GM11168 (cell line): Measurements from ENCODE around the gene EEF1AKMT2.
"Not testable (repeated sequence)": the region's sequence is repeated elsewhere in the genome, so short reads cannot be mapped to it uniquely, and the experiment has no call there.

Source experiments
- in situ Hi-C: fragments of 300-500 bp; cut with MboI; formaldehyde crosslinking; loops from one replicate; pipeline ENCODE4 v1.12.0; 2022; ENCODE audit warnings: low sequenced_read_pairs; ENCODE audit not compliant: unreplicated experiment

Gene EEF1AKMT2

GRCh38 chr10:124791547-124792348, at the start of gene EEF1AKMT2:
Gene EEF1AKMT2, minus strand, starts transcription at chr10:124791887. Its CDS starts 54 bp downstream, at chr10:124791833.
- in situ Hi-C loops: no loop called here

- in situ Hi-C loops: no loop called here
Measured at GRCh38 chr10:124837687-124838086, 46.0 kb upstream of the EEF1AKMT2 start.

GRCh38 chr10:124831116-124831515, 39.4 kb upstream of the EEF1AKMT2 start:
- in situ Hi-C loops: no loop called here

GRCh38 chr10:124830445-124830844, 38.8 kb upstream of the EEF1AKMT2 start:
- in situ Hi-C loops: no loop called here

GRCh38 chr10:124829447-124830115, 37.9 kb upstream of the EEF1AKMT2 start:
- in situ Hi-C loops: loop anchor here (5.0 kb wide), 1 partner anchor 287 kb away; no protein-coding TSS in a partner anchor

GRCh38 chr10:124827474-124827873, 35.8 kb upstream of the EEF1AKMT2 start:
- in situ Hi-C loops: loop anchor here (5.0 kb wide), 1 partner anchor 285 kb away; no protein-coding TSS in a partner anchor

- in situ Hi-C loops: loop anchor here (5.0 kb wide), 1 partner anchor 284 kb away; no protein-coding TSS in a partner anchor
Measured at GRCh38 chr10:124826262-124826661, 34.6 kb upstream of the EEF1AKMT2 start.

GRCh38 chr10:124825702-124826101, 34.0 kb upstream of the EEF1AKMT2 start:
- in situ Hi-C loops: loop anchor here (5.0 kb wide), 1 partner anchor 283 kb away; no protein-coding TSS in a partner anchor

- in situ Hi-C loops: loop anchor here (5.0 kb wide), 1 partner anchor 283 kb away; no protein-coding TSS in a partner anchor
Measured at GRCh38 chr10:124824932-124825331, 33.2 kb upstream of the EEF1AKMT2 start.

GRCh38 chr10:124824507-124824906, 32.8 kb upstream of the EEF1AKMT2 start:
- in situ Hi-C loops: no loop called here

GRCh38 chr10:124821520-124821919, 29.8 kb upstream of the EEF1AKMT2 start:
- in situ Hi-C loops: no loop called here

GRCh38 chr10:124820121-124820520, 28.4 kb upstream of the EEF1AKMT2 start:
- in situ Hi-C loops: no loop called here

GRCh38 chr10:124802313-124802675, 10.6 kb upstream of the EEF1AKMT2 start:
- in situ Hi-C loops: no loop called here

- in situ Hi-C loops: no loop called here
Measured at GRCh38 chr10:124799211-124799610, 7.5 kb upstream of the EEF1AKMT2 start.

- in situ Hi-C loops: no loop called here
Measured at GRCh38 chr10:124798781-124799180, 7.1 kb upstream of the EEF1AKMT2 start.

- in situ Hi-C loops: no loop called here
Measured at GRCh38 chr10:124798364-124798763, 6.7 kb upstream of the EEF1AKMT2 start.

- in situ Hi-C loops: no loop called here
Measured at GRCh38 chr10:124792998-124793352, 1.3 kb upstream of the EEF1AKMT2 start.

- in situ Hi-C loops: not testable (repeated sequence)
Measured at GRCh38 chr10:124782900-124783299, 8.8 kb downstream of the EEF1AKMT2 start.

- in situ Hi-C loops: no loop called here
Measured at GRCh38 chr10:124768791-124769190, 22.9 kb downstream of the EEF1AKMT2 start.

GRCh38 chr10:124765256-124765655, 26.4 kb downstream of the EEF1AKMT2 start:
- in situ Hi-C loops: no loop called here

- in situ Hi-C loops: no loop called here
Measured at GRCh38 chr10:124763267-124763666, 28.4 kb downstream of the EEF1AKMT2 start.
